ENCODE measurements around the gene TREML2. TPM values are rescaled to one million over a fixed set of nuclear protein-coding genes. Genes with fewer than 3 reads are reported as not detected.
"Not testable (repeated sequence)": the region's sequence is repeated elsewhere in the genome, so short reads cannot be mapped to it uniquely, and the experiment has no call there.

The TREML2 gene
- polyA plus RNA-seq, 1 donor: 0.43 TPM

- peaks cover 33% of the 10 kb centered on the region for H3K27me3 ChIP-seq (ENCODE audit: control insufficient read depth, insufficient read depth, low read length)
- H3K27ac ChIP-seq (ENCODE audit: low read length): no peak overlapping the region
- H3K4me3 ChIP-seq (ENCODE audit: low read length): no peak overlapping the region
- no peaks in the 10 kb centered on the region for H3K9me3 ChIP-seq (ENCODE audit: control insufficient read depth, low read depth, low read length)
- H3K4me1 ChIP-seq (ENCODE audit: control insufficient read depth, insufficient read depth, low read length): no peaks in the 10 kb centered on the region
- no CpG with 5 or more reads among the region's 6 CpGs for WGBS (ENCODE audit: insufficient coverage, low lambda C conversion rate)
- DNase-seq: peak in 1 of 2 donors; percentile 53
- no peaks in the 10 kb centered on the region for H3K36me3 ChIP-seq (ENCODE audit: control insufficient read depth, insufficient read depth, low read length)
Observed at GRCh38 chr6:41191569-41191968, 9.4 kb downstream of the TREML2 start.

- DNase-seq: no peak
- Histone ChIP-seq H3K4me3 (ENCODE audit: low read length) (no peak overlapping the region), H3K27me3 (ENCODE audit: control insufficient read depth, insufficient read depth, low read length) (peaks cover 27% of the 10 kb centered on the region), H3K36me3 (ENCODE audit: control insufficient read depth, insufficient read depth, low read length) (no peaks in the 10 kb centered on the region), H3K9me3 (ENCODE audit: control insufficient read depth, low read depth, low read length) (no peaks in the 10 kb centered on the region), H3K27ac (ENCODE audit: low read length) (no peak overlapping the region), H3K4me1 (ENCODE audit: control insufficient read depth, insufficient read depth, low read length) (no peaks in the 10 kb centered on the region)
- no CpG with 5 or more reads among the region's 3 CpGs for WGBS (ENCODE audit: insufficient coverage, low lambda C conversion rate)
Observed at GRCh38 chr6:41190791-41191190, 10.2 kb downstream of the TREML2 start.

- WGBS (ENCODE audit: insufficient coverage, low lambda C conversion rate): 100% methylated on average over 1 of the region's 2 CpGs
- Histone ChIP-seq H3K4me1 (ENCODE audit: control insufficient read depth, insufficient read depth, low read length) (no peaks in the 10 kb centered on the region), H3K36me3 (ENCODE audit: control insufficient read depth, insufficient read depth, low read length) (no peaks in the 10 kb centered on the region), H3K4me3 (ENCODE audit: low read length) (no peak overlapping the region), H3K27me3 (ENCODE audit: control insufficient read depth, insufficient read depth, low read length) (peaks cover 19% of the 10 kb centered on the region), H3K9me3 (ENCODE audit: control insufficient read depth, low read depth, low read length) (no peaks in the 10 kb centered on the region), H3K27ac (ENCODE audit: low read length) (no peak overlapping the region)
- DNase-seq: no peak
Observed at GRCh38 chr6:41189967-41190366, 11.0 kb downstream of the TREML2 start.

- H3K9me3 ChIP-seq (ENCODE audit: control insufficient read depth, low read depth, low read length); H3K4me3 ChIP-seq (ENCODE audit: low read length); H3K27ac ChIP-seq (ENCODE audit: low read length); H3K4me1 ChIP-seq (ENCODE audit: control insufficient read depth, insufficient read depth, low read length); H3K36me3 ChIP-seq (ENCODE audit: control insufficient read depth, insufficient read depth, low read length); DNase-seq: not testable (repeated sequence)
- H3K27me3 ChIP-seq (ENCODE audit: control insufficient read depth, insufficient read depth, low read length): peaks cover 10% of the 10 kb centered on the region
Observed at GRCh38 chr6:41189046-41189445, 11.9 kb downstream of the TREML2 start.

- Histone ChIP-seq H3K9me3 (ENCODE audit: control insufficient read depth, low read depth, low read length) (no peaks in the 10 kb centered on the region), H3K4me1 (ENCODE audit: control insufficient read depth, insufficient read depth, low read length) (no peaks in the 10 kb centered on the region), H3K36me3 (ENCODE audit: control insufficient read depth, insufficient read depth, low read length) (no peaks in the 10 kb centered on the region), H3K27me3 (ENCODE audit: control insufficient read depth, insufficient read depth, low read length) (peaks cover 10% of the 10 kb centered on the region), H3K27ac (ENCODE audit: low read length) (no peak overlapping the region), H3K4me3 (ENCODE audit: low read length) (no peak overlapping the region)
- no peak for DNase-seq
- no CpG with 5 or more reads among the region's 8 CpGs for WGBS (ENCODE audit: insufficient coverage, low lambda C conversion rate)
Observed at GRCh38 chr6:41187924-41188886, 12.7 kb downstream of the TREML2 start.

DNA sequence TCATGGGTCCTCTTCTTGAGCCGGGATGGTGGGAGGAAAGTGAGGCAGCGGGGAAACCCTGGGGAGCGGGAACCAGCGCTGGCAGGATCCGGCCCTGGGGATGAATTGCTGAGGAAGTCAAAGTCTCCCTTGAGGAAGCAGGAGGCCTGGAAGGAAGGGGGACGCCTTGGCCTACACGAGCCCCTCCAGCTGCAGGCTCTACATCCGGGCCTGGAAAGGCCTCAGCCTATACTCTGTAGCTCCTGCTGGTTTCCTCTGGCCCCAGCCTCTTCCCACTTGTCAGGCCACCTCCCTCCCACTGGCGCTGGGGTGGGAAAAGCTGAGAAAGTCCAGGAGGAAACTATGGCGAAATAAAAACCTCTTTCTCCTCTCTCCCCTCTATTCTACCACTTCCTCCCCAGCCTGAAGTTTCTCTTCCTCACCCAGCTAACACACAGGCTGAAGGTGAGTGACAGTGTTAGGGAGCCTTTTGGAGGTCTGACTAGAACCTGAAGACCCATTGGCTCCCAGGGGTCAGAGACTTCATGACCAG, 14.9 kb downstream of the TREML2 start:
- no peaks in the 10 kb centered on the region for H3K36me3 ChIP-seq (ENCODE audit: control insufficient read depth, insufficient read depth, low read length)
- no peaks in the 10 kb centered on the region for H3K4me1 ChIP-seq (ENCODE audit: control insufficient read depth, insufficient read depth, low read length)
- H3K4me3 ChIP-seq (ENCODE audit: low read length): no peak overlapping the region
- no peaks in the 10 kb centered on the region for H3K9me3 ChIP-seq (ENCODE audit: control insufficient read depth, low read depth, low read length)
- no peaks in the 10 kb centered on the region for H3K27me3 ChIP-seq (ENCODE audit: control insufficient read depth, insufficient read depth, low read length)
- WGBS (ENCODE audit: insufficient coverage, low lambda C conversion rate): no CpG with 5 or more reads among the region's 10 CpGs
- DNase-seq: no peak
- no peak overlapping the region for H3K27ac ChIP-seq (ENCODE audit: low read length)

GRCh38 chr6:41184761-41185160, 16.2 kb downstream of the TREML2 start:
- Histone ChIP-seq H3K27ac (ENCODE audit: low read length) (no peak overlapping the region), H3K4me1 (ENCODE audit: control insufficient read depth, insufficient read depth, low read length) (no peaks in the 10 kb centered on the region), H3K36me3 (ENCODE audit: control insufficient read depth, insufficient read depth, low read length) (no peaks in the 10 kb centered on the region), H3K4me3 (ENCODE audit: low read length) (no peak overlapping the region), H3K9me3 (ENCODE audit: control insufficient read depth, low read depth, low read length) (no peaks in the 10 kb centered on the region), H3K27me3 (ENCODE audit: control insufficient read depth, insufficient read depth, low read length) (no peaks in the 10 kb centered on the region)
- no peak for DNase-seq
- WGBS (ENCODE audit: insufficient coverage, low lambda C conversion rate): 80% methylated on average over 2 of the region's 7 CpGs

DNA sequence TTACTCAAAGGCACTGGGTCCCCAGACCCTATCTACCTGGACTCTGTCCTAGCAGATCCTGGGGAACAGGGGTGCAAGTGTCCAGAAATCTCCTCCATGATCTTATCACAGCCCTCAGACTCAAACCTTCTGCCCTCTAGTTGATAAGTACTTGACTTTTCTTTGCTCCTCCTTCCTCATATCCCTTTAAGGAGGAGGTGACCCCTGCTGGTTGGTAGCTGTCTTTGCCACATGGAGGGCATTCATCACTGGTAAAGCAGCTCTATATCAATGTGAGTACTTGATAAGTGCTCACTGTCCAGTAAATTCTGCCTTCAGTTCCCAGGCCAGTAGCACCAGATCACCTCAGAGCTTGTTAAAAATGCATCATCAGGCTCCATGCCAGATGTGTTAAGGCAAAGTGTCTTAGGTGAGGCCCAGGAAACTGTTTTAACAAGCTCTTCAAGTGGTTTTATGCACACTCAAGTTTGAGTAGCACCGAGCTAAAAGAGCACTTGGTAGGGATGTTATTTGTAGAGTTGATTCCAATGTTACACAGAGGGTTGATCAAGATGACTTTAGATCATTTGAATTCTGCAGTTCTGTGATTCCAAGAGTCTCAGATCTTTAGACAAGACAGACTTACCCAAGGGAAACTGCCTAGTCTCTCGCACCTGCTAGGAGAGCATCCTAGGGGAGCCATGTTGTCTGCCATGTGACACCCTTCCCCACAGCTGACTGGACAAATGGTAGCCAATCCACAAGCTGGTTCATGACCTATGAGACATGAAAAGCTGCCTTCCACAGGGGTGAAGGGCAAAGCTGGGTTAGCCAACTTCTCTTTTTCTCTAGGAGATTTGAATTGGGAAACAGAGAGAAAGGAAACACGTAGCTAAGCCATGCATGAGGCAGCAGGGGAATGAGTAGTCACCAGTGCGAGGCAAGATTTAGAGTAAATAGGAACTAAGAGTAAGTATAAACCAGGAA, 18.6 kb downstream of the TREML2 start:
- Histone ChIP-seq H3K4me3 (ENCODE audit: low read length) (no peak overlapping the region), H3K4me1 (ENCODE audit: control insufficient read depth, insufficient read depth, low read length) (no peaks in the 10 kb centered on the region), H3K36me3 (ENCODE audit: control insufficient read depth, insufficient read depth, low read length) (no peaks in the 10 kb centered on the region), H3K27ac (ENCODE audit: low read length) (no peak overlapping the region), H3K9me3 (ENCODE audit: control insufficient read depth, low read depth, low read length) (no peaks in the 10 kb centered on the region), H3K27me3 (ENCODE audit: control insufficient read depth, insufficient read depth, low read length) (peaks cover 1% of the 10 kb centered on the region)
- DNase-seq: peak; percentile 42 to 57
- 82% methylated on average over 2 of the region's 4 CpGs for WGBS (ENCODE audit: insufficient coverage, low lambda C conversion rate)

GRCh38 chr6:41181566-41181965, 19.4 kb downstream of the TREML2 start:
- no peaks in the 10 kb centered on the region for H3K9me3 ChIP-seq (ENCODE audit: control insufficient read depth, low read depth, low read length)
- no peak overlapping the region for H3K4me3 ChIP-seq (ENCODE audit: low read length)
- H3K27ac ChIP-seq (ENCODE audit: low read length): no peak overlapping the region
- H3K27me3 ChIP-seq (ENCODE audit: control insufficient read depth, insufficient read depth, low read length): peaks cover 3% of the 10 kb centered on the region
- no peaks in the 10 kb centered on the region for H3K36me3 ChIP-seq (ENCODE audit: control insufficient read depth, insufficient read depth, low read length)
- no peaks in the 10 kb centered on the region for H3K4me1 ChIP-seq (ENCODE audit: control insufficient read depth, insufficient read depth, low read length)
- no CpG with 5 or more reads among the region's 1 CpG for WGBS (ENCODE audit: insufficient coverage, low lambda C conversion rate)
- DNase-seq: no peak

DNA sequence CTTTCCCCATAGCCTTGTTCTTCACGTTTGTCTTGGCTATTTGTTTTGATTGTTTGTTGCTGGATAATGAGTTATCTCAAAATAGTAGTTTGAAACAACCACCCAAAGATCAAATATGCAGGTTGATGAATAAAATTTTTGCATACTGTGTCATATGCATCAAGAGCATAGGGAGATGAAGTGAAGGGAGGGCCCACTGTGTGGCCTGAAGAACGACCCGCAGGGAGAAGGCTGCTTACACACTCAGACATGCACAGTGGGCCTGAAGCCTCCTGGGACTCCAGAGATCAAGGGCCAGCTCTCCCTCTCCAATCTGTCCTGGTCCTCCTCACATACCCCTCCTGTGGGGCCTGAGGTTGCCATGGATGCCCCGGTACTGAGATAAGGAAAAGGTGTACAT, 21.8 kb downstream of the TREML2 start:
- WGBS (ENCODE audit: insufficient coverage, low lambda C conversion rate): no CpG with 5 or more reads among the region's 4 CpGs
- no peak overlapping the region for H3K27ac ChIP-seq (ENCODE audit: low read length)
- H3K4me1 ChIP-seq (ENCODE audit: control insufficient read depth, insufficient read depth, low read length): no peaks in the 10 kb centered on the region
- H3K4me3 ChIP-seq (ENCODE audit: low read length): no peak overlapping the region
- H3K36me3 ChIP-seq (ENCODE audit: control insufficient read depth, insufficient read depth, low read length): no peaks in the 10 kb centered on the region
- peaks cover 3% of the 10 kb centered on the region for H3K27me3 ChIP-seq (ENCODE audit: control insufficient read depth, insufficient read depth, low read length)
- no peak for DNase-seq
- no peaks in the 10 kb centered on the region for H3K9me3 ChIP-seq (ENCODE audit: control insufficient read depth, low read depth, low read length)
